ENCODE results near the gene CACNA2D3. TPM values are rescaled to one million over a fixed set of nuclear protein-coding genes. Genes with fewer than 3 reads are reported as not detected.

The CACNA2D3 gene
- polyA plus RNA-seq, 1 donor from 2014 or later = 26.2 TPM

DNA sequence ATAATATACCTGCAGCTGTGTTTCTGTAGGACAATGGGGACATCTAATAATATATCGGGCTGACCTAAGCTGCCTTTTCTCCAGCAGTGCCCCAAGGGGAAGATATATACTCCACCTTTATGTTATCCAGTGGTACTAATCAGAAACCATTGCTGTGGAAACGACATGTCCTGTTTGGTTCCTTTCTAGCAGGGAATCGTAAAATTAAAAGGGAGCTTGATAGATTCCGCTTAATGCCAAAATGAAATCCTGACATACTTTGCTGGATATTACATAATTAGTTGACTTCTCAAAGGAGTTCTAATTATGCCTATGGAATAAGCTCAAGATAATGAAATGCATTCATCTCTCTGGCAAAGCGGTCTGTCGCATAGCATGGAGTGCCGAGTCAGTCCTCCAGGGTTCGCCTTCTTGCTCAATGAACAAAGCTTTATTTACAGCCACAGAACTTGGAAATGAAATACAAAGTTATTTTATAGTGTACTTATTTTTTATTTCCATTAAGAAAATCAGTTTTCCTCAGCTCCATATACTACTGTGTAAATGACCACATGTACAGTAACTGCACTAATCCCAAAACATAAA is 542.8 kb downstream of the CACNA2D3 start:
- no peak overlapping the region for H2AFZ ChIP-seq (ENCODE audit: low read depth, low read length)
- H4K20me1 ChIP-seq (ENCODE audit: insufficient read depth) = no peaks in the 10 kb centered on the region
- H3K79me2 ChIP-seq (replicated peaks; ENCODE audit: insufficient read depth, low read length) = no peaks in the 10 kb centered on the region
- TF ChIP-seq, protein P1, sequence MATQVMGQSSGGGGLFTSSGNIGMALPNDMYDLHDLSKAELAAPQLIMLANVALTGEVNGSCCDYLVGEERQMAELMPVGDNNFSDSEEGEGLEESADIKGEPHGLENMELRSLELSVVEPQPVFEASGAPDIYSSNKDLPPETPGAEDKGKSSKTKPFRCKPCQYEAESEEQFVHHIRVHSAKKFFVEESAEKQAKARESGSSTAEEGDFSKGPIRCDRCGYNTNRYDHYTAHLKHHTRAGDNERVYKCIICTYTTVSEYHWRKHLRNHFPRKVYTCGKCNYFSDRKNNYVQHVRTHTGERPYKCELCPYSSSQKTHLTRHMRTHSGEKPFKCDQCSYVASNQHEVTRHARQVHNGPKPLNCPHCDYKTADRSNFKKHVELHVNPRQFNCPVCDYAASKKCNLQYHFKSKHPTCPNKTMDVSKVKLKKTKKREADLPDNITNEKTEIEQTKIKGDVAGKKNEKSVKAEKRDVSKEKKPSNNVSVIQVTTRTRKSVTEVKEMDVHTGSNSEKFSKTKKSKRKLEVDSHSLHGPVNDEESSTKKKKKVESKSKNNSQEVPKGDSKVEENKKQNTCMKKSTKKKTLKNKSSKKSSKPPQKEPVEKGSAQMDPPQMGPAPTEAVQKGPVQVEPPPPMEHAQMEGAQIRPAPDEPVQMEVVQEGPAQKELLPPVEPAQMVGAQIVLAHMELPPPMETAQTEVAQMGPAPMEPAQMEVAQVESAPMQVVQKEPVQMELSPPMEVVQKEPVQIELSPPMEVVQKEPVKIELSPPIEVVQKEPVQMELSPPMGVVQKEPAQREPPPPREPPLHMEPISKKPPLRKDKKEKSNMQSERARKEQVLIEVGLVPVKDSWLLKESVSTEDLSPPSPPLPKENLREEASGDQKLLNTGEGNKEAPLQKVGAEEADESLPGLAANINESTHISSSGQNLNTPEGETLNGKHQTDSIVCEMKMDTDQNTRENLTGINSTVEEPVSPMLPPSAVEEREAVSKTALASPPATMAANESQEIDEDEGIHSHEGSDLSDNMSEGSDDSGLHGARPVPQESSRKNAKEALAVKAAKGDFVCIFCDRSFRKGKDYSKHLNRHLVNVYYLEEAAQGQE (IDR thresholded peaks at IDR 0.05; ENCODE audit: borderline replicate concordance) = no peak
- no peak for TF ChIP-seq SMC3 (conservative IDR thresholded peaks at IDR 0.05; ENCODE audit: poor library complexity)
- TF ChIP-seq MXI1 (conservative IDR thresholded peaks at IDR 0.05; ENCODE audit: poor library complexity, severe bottlenecking) = no peak
- no peak for TF ChIP-seq POLR2AphosphoS5 (IDR thresholded peaks at IDR 0.05)
- TF ChIP-seq, protein P2, sequence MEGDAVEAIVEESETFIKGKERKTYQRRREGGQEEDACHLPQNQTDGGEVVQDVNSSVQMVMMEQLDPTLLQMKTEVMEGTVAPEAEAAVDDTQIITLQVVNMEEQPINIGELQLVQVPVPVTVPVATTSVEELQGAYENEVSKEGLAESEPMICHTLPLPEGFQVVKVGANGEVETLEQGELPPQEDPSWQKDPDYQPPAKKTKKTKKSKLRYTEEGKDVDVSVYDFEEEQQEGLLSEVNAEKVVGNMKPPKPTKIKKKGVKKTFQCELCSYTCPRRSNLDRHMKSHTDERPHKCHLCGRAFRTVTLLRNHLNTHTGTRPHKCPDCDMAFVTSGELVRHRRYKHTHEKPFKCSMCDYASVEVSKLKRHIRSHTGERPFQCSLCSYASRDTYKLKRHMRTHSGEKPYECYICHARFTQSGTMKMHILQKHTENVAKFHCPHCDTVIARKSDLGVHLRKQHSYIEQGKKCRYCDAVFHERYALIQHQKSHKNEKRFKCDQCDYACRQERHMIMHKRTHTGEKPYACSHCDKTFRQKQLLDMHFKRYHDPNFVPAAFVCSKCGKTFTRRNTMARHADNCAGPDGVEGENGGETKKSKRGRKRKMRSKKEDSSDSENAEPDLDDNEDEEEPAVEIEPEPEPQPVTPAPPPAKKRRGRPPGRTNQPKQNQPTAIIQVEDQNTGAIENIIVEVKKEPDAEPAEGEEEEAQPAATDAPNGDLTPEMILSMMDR (IDR thresholded peaks at IDR 0.05; ENCODE audit: poor library complexity, severe bottlenecking) = no peak
- no peak for TF ChIP-seq EP300 (conservative IDR thresholded peaks at IDR 0.05; ENCODE audit: poor library complexity, severe bottlenecking)
- no peak for TF ChIP-seq RAD21 (conservative IDR thresholded peaks at IDR 0.05)
- no peak for TF ChIP-seq EZH2 (IDR thresholded peaks at IDR 0.05; ENCODE audit: borderline replicate concordance, insufficient read depth, low read length, poor library complexity, severe bottlenecking)
- no peak for TF ChIP-seq TAF1 (IDR thresholded peaks at IDR 0.05; ENCODE audit: low read depth)
- no peaks in the 10 kb centered on the region for H3F3A ChIP-seq (ENCODE audit: insufficient read depth, low read length, poor library complexity, severe bottlenecking)
- no peaks in the 10 kb centered on the region for H3K36me3 ChIP-seq (ENCODE audit: insufficient read depth, low read length)
- H3K9me3 ChIP-seq (ENCODE audit: low read length) = peaks cover 3% of the 10 kb centered on the region
- H3K27me3 ChIP-seq (ENCODE audit: insufficient read depth, low read depth, low read length) = no peaks in the 10 kb centered on the region
- H3K9me2 ChIP-seq (ENCODE audit: insufficient read depth, low read length) = no peaks in the 10 kb centered on the region
- no peak overlapping the region for H3K4me2 ChIP-seq (ENCODE audit: low read length)
- no peak overlapping the region for H3K4me3 ChIP-seq (ENCODE audit: low read length)
- no peak overlapping the region for H3K9ac ChIP-seq (ENCODE audit: low read length)
- H3K27ac ChIP-seq (ENCODE audit: low read length) = no peak overlapping the region

- Histone ChIP-seq H2AFZ (ENCODE audit: low read depth, low read length) (no peak overlapping the region), H3K9ac (ENCODE audit: low read length) (no peak overlapping the region), H3K27ac (ENCODE audit: low read length) (no peak overlapping the region), H3K4me2 (ENCODE audit: low read length) (no peak overlapping the region), H3K4me3 (ENCODE audit: low read length) (no peak overlapping the region), H3K27me3 (ENCODE audit: insufficient read depth, low read depth, low read length) (no peaks in the 10 kb centered on the region), H4K20me1 (ENCODE audit: insufficient read depth) (no peaks in the 10 kb centered on the region), H3K36me3 (ENCODE audit: insufficient read depth, low read length) (no peaks in the 10 kb centered on the region), H3K79me2 (replicated peaks; ENCODE audit: insufficient read depth, low read length) (no peaks in the 10 kb centered on the region), H3K9me2 (ENCODE audit: insufficient read depth, low read length) (no peaks in the 10 kb centered on the region), H3F3A (ENCODE audit: insufficient read depth, low read length, poor library complexity, severe bottlenecking) (no peaks in the 10 kb centered on the region), H3K9me3 (ENCODE audit: low read length) (no peaks in the 10 kb centered on the region)
- no peak for TF ChIP-seq EP300 (conservative IDR thresholded peaks at IDR 0.05; ENCODE audit: poor library complexity, severe bottlenecking)
- no peak for TF ChIP-seq EZH2 (IDR thresholded peaks at IDR 0.05; ENCODE audit: borderline replicate concordance, insufficient read depth, low read length, poor library complexity, severe bottlenecking)
- no peak for TF ChIP-seq POLR2AphosphoS5 (IDR thresholded peaks at IDR 0.05)
- TF ChIP-seq, protein P1 (IDR thresholded peaks at IDR 0.05; ENCODE audit: borderline replicate concordance) = no peak
Measured at GRCh38 chr3:54668236-54668635, 545.9 kb downstream of the CACNA2D3 start.

Data from neural cell (in vitro differentiated cells).